K562 (cell line): ENCODE measurements around the gene IGFL1. TPM values are rescaled to one million over a fixed set of nuclear protein-coding genes. Genes with fewer than 3 reads are reported as not detected.

Experiments used
- KLF1 ChIP-seq: fragments of 450-650 bp; IDR thresholded peaks from 2 replicates; pipeline ENCODE4 v1.6.1; 2016; ENCODE audit warnings: missing genetic modification characterization, missing compliant biosample characterization
- NCOA6 ChIP-seq: fragments of 450-650 bp; IDR thresholded peaks from 2 replicates; pipeline ENCODE4 v1.6.1; 2017; ENCODE audit warnings: mild to moderate bottlenecking
- STAT5B ChIP-seq: fragments of 250-450 bp; sonication (Bioruptor Pico); IDR thresholded peaks from 2 replicates; pipeline ENCODE4 v1.8.0; 2021; ENCODE audit warnings: mild to moderate bottlenecking, inconsistent platforms
- TBP ChIP-seq: optimal IDR thresholded peaks from 2 replicates; pipeline ENCODE3; 2011; ENCODE audit warnings: low read depth, low read length, improper control_type of control experiment
- TCF3 ChIP-seq: sonication (generic); formaldehyde crosslinking; IDR thresholded peaks from 2 replicates; pipeline ENCODE4 v1.4.0; 2020; ENCODE audit warnings: mild to moderate bottlenecking, missing genetic modification reagents
- TEAD2 ChIP-seq: fragments of 450-650 bp; IDR thresholded peaks from 2 replicates; pipeline ENCODE4 v1.6.1; 2016; ENCODE audit warnings: missing genetic modification characterization, control low read depth, missing compliant biosample characterization
- ZFP36 ChIP-seq: fragments of 150-350 bp; IDR thresholded peaks from 2 replicates; pipeline ENCODE4 v1.6.1; 2018; ENCODE audit warnings: low read length, low read depth; ENCODE audit not compliant: partially characterized antibody
- ZNF146 ChIP-seq: IDR thresholded peaks from one replicate; pipeline ENCODE4 v1.6.1; 2018; ENCODE audit warnings: missing compliant biosample characterization; ENCODE audit not compliant: unreplicated experiment
- ZNF165 ChIP-seq: fragments of 250-450 bp; sonication (Bioruptor Pico); IDR thresholded peaks from 2 replicates; pipeline ENCODE4 v1.4.0; 2020; ENCODE audit warnings: borderline replicate concordance
- polyA plus RNA-seq, 8 experiments: library from polyadenylated mRNA; depleted of rRNA in 4 of 8; stranded (reverse) in 5 of 8; unstranded in 3 of 8; fragments of >200 nt; fragmentation: Nextera tagmentation in 2 of 8; fragmentation: Illumina TruSeq in 1 of 8; extraction: Ambion mirVana in 2 of 8; extraction: Trizol in 1 of 8; gene quantifications; 2 replicates each; pipeline versions ENCODE4 v1.2.1 to v1.2.3, GENCODE V29; 2011 to 2014; ENCODE audit warnings: inconsistent platforms in 1 of 8, missing spikeins in 1 of 8
- total RNA-seq, 7 experiments: library from RNA; depleted of rRNA in 6 of 7; stranded (reverse); fragments of >200 nt in 6 of 7; fragmentation: Illumina TruSeq in 2 of 7; extraction: Trizol in 2 of 7; gene quantifications; 2 replicates each; pipeline versions ENCODE4 v1.2.1 to v1.2.3, GENCODE V29; 2011 to 2021; ENCODE audit warnings: low replicate concordance in 1 of 7
- TF ChIP-seq, protein P1 (sequence below): fragments of 250-450 bp; sonication (Bioruptor Pico); IDR thresholded peaks from 2 replicates; pipeline ENCODE4 v1.8.0; 2022; ENCODE audit warnings: moderate library complexity, mild to moderate bottlenecking, inconsistent platforms
- TF ChIP-seq, protein P2 (sequence below): sonication (generic); formaldehyde crosslinking; IDR thresholded peaks from 2 replicates; pipeline ENCODE4 v1.8.1; 2023; ENCODE audit warnings: mild to moderate bottlenecking, missing genetic modification reagents, moderate library complexity
- TF ChIP-seq, protein P3 (sequence below): fragments of 250-450 bp; sonication (Bioruptor Pico); IDR thresholded peaks from 2 replicates; pipeline ENCODE4 v1.5.0; 2022; ENCODE audit warnings: mild to moderate bottlenecking
- TF ChIP-seq, protein P4 (sequence below): fragments of 250-450 bp; sonication (Bioruptor Pico); IDR thresholded peaks from 2 replicates; pipeline ENCODE4 v1.5.0; 2020; ENCODE audit warnings: mild to moderate bottlenecking, borderline replicate concordance
- TF ChIP-seq, protein P5 (sequence below): fragments of 250-450 bp; sonication (Bioruptor Pico); IDR thresholded peaks from 2 replicates; pipeline ENCODE4 v1.5.0; 2021
- TF ChIP-seq, protein P6 (sequence below): fragments of 450-650 bp; IDR thresholded peaks from 2 replicates; pipeline ENCODE4 v1.6.1; 2016; ENCODE audit warnings: missing biosample characterization, missing genetic modification characterization
- TF ChIP-seq, protein P7 (sequence below): IDR thresholded peaks from 3 replicates; pipeline ENCODE4 v1.6.1; 2011; ENCODE audit warnings: borderline replicate concordance, mild to moderate bottlenecking, moderate library complexity; ENCODE audit not compliant: insufficient read length; ENCODE audit errors: extremely low read depth

The IGFL1 gene
- total and polyA plus RNA-seq, 9 of the 15 experiments (the other 6 are each of a cell fraction or from before 2014, with no cell fraction given) = not detected

DNA sequence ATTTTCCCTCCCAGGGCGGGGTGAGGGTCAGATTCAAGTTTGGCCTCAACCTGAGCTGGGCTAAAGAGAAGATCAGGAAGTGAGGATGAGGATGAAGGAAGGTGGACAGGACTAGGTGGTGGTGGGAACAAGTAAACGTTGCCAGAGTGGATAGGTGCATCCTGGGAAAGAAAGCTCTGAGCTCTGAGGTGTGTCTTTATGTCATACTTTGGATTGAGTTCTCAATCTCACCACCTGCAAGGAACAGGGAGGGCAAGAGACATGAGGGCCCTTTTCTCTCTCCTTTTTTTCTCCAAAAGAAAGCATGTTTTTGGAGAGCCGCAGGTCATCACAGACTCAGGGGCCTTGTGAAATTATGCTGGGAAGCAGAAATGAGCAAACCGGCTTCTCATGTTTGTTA, 38.2 kb upstream of the IGFL1 start (continued):
- TF ChIP-seq, protein P1, sequence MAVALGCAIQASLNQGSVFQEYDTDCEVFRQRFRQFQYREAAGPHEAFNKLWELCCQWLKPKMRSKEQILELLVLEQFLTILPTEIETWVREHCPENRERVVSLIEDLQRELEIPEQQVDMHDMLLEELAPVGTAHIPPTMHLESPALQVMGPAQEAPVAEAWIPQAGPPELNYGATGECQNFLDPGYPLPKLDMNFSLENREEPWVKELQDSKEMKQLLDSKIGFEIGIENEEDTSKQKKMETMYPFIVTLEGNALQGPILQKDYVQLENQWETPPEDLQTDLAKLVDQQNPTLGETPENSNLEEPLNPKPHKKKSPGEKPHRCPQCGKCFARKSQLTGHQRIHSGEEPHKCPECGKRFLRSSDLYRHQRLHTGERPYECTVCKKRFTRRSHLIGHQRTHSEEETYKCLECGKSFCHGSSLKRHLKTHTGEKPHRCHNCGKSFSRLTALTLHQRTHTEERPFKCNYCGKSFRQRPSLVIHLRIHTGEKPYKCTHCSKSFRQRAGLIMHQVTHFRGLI (CRISPR knock-in tag) = no peak
- TF ChIP-seq, protein P2, sequence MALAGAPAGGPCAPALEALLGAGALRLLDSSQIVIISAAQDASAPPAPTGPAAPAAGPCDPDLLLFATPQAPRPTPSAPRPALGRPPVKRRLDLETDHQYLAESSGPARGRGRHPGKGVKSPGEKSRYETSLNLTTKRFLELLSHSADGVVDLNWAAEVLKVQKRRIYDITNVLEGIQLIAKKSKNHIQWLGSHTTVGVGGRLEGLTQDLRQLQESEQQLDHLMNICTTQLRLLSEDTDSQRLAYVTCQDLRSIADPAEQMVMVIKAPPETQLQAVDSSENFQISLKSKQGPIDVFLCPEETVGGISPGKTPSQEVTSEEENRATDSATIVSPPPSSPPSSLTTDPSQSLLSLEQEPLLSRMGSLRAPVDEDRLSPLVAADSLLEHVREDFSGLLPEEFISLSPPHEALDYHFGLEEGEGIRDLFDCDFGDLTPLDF = no peak
- TF ChIP-seq KLF1 (tag) = no peak
- TF ChIP-seq, protein P3, sequence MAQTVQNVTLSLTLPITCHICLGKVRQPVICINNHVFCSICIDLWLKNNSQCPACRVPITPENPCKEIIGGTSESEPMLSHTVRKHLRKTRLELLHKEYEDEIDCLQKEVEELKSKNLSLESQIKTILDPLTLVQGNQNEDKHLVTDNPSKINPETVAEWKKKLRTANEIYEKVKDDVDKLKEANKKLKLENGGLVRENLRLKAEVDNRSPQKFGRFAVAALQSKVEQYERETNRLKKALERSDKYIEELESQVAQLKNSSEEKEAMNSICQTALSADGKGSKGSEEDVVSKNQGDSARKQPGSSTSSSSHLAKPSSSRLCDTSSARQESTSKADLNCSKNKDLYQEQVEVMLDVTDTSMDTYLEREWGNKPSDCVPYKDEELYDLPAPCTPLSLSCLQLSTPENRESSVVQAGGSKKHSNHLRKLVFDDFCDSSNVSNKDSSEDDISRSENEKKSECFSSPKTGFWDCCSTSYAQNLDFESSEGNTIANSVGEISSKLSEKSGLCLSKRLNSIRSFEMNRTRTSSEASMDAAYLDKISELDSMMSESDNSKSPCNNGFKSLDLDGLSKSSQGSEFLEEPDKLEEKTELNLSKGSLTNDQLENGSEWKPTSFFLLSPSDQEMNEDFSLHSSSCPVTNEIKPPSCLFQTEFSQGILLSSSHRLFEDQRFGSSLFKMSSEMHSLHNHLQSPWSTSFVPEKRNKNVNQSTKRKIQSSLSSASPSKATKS (CRISPR knock-in tag) = no peak
- TF ChIP-seq, protein P4, sequence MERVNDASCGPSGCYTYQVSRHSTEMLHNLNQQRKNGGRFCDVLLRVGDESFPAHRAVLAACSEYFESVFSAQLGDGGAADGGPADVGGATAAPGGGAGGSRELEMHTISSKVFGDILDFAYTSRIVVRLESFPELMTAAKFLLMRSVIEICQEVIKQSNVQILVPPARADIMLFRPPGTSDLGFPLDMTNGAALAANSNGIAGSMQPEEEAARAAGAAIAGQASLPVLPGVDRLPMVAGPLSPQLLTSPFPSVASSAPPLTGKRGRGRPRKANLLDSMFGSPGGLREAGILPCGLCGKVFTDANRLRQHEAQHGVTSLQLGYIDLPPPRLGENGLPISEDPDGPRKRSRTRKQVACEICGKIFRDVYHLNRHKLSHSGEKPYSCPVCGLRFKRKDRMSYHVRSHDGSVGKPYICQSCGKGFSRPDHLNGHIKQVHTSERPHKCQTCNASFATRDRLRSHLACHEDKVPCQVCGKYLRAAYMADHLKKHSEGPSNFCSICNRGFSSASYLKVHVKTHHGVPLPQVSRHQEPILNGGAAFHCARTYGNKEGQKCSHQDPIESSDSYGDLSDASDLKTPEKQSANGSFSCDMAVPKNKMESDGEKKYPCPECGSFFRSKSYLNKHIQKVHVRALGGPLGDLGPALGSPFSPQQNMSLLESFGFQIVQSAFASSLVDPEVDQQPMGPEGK (CRISPR knock-in tag) = peak; percentile 70
- TF ChIP-seq, protein P5, sequence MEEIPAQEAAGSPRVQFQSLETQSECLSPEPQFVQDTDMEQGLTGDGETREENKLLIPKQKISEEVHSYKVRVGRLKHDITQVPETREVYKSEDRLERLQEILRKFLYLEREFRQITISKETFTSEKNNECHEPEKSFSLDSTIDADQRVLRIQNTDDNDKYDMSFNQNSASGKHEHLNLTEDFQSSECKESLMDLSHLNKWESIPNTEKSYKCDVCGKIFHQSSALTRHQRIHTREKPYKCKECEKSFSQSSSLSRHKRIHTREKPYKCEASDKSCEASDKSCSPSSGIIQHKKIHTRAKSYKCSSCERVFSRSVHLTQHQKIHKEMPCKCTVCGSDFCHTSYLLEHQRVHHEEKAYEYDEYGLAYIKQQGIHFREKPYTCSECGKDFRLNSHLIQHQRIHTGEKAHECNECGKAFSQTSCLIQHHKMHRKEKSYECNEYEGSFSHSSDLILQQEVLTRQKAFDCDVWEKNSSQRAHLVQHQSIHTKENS = no peak
- no peak for TF ChIP-seq ZNF146 (CRISPR knock-in tag)
- TF ChIP-seq ZNF165 (CRISPR knock-in tag) = no peak
- TF ChIP-seq TBP = no peak
- TF ChIP-seq TEAD2 (tag) = no peak
- TF ChIP-seq, protein P6, sequence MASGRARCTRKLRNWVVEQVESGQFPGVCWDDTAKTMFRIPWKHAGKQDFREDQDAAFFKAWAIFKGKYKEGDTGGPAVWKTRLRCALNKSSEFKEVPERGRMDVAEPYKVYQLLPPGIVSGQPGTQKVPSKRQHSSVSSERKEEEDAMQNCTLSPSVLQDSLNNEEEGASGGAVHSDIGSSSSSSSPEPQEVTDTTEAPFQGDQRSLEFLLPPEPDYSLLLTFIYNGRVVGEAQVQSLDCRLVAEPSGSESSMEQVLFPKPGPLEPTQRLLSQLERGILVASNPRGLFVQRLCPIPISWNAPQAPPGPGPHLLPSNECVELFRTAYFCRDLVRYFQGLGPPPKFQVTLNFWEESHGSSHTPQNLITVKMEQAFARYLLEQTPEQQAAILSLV (tag) = no peak
- no peak for TF ChIP-seq NCOA6
- TF ChIP-seq, protein P7, sequence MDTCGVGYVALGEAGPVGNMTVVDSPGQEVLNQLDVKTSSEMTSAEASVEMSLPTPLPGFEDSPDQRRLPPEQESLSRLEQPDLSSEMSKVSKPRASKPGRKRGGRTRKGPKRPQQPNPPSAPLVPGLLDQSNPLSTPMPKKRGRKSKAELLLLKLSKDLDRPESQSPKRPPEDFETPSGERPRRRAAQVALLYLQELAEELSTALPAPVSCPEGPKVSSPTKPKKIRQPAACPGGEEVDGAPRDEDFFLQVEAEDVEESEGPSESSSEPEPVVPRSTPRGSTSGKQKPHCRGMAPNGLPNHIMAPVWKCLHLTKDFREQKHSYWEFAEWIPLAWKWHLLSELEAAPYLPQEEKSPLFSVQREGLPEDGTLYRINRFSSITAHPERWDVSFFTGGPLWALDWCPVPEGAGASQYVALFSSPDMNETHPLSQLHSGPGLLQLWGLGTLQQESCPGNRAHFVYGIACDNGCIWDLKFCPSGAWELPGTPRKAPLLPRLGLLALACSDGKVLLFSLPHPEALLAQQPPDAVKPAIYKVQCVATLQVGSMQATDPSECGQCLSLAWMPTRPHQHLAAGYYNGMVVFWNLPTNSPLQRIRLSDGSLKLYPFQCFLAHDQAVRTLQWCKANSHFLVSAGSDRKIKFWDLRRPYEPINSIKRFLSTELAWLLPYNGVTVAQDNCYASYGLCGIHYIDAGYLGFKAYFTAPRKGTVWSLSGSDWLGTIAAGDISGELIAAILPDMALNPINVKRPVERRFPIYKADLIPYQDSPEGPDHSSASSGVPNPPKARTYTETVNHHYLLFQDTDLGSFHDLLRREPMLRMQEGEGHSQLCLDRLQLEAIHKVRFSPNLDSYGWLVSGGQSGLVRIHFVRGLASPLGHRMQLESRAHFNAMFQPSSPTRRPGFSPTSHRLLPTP = no peak
- no peak for TF ChIP-seq ZFP36
- no peak for TF ChIP-seq STAT5B (CRISPR knock-in tag)
- TF ChIP-seq TCF3 = no peak
